ENCODE results near the gene FBLN5. TPM values are rescaled to one million over a fixed set of nuclear protein-coding genes. Genes with fewer than 3 reads are reported as not detected.
"Not testable (repeated sequence)": the region's sequence is repeated elsewhere in the genome, so short reads cannot be mapped to it uniquely, and the experiment has no call there.

Gene FBLN5
- polyA plus RNA-seq, 3 donors = 131 to 166 (median 163) TPM

DNA sequence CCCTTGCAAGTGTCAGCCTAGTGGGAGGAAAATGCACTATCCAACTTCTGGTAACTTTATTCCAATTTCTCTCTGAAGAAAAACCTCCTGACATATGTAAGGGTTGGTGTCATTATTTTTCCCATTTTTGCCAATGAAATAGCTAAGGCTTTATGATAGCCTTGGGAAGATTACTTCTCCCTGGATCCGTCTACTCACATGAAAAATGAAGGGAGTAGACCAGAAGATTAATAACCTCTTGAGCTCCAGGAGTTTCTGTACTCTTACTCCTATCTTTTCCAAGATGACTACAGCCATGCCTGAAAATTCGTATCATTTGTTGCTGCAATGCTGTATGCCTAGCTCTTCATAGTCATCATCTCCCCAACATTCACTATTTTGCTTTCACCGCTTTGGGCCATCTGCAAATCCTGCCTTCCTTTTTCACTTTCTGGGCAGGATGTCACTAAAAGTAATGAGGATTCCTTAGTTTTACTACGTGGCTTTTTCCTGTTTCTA is 98.9 kb downstream of the FBLN5 start:
- no peak for DNase-seq (ENCODE audit: extremely low read depth in 1 of 11, low read depth in 9 of 11, low spot score in 4 of 11)

DNA sequence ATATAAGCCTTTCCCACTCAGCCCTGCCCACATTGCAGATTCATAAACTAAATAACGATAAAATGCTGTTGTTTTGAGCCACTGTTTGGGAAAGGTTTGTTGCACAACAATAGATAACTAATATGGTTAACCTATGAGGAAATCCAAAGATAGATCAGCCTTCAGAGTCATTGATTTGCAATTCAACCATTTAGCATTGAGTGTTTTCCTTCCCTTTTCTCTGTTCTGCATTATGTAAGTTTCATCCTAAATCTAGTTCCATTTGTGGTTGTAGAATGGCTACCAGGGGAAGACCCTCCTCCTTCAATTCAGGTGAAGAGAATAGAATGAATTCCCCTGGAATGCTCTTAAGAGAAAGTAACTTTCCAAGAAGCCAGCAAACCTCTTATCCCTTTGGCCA is 99.8 kb downstream of the FBLN5 start:
- no peak for DNase-seq (ENCODE audit: extremely low read depth in 1 of 11, low read depth in 9 of 11, low spot score in 4 of 11)

DNA sequence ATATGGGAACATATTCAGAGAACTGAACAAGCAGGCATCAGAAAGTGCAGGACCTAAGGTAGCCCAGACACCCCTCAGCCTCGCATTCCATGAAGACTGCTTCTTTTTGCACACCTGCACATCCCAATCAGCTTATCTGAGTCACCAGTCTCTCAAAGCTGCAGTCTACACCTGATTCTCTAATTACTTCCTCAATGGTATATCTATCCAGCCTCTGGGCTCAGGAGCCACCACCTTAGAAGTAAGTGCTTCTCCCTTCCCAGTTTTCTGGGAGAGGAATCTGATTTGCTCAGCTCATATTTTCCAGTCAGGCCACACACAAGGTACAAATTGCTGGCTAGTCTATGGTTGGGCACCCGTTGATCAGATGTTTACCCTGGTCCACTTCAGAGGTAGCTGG is 101.8 kb downstream of the FBLN5 start:
- no peak for DNase-seq (ENCODE audit: extremely low read depth in 1 of 11, low read depth in 9 of 11, low spot score in 4 of 11)

DNA sequence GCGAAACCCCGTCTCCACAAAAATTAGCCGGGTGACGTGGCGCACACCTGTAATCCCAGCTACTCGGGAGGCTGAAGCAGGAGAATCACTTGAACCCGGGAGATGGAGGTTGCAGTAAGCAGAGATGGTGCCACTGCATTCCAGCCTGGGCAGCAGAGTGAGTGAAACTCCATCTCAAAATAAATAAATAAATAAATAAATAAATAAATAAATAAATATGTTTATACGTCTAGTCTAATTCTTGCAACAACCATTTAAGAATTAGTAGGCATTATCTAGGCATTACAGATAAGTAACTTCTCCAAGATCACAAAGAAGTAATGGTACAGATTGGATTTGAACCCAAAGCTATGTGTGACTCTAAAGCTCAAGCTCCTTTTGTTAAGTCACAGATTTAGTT is 102.4 kb downstream of the FBLN5 start:
- not testable (repeated sequence) for DNase-seq (ENCODE audit: extremely low read depth in 1 of 11, low read depth in 9 of 11, low spot score in 4 of 11)

DNA sequence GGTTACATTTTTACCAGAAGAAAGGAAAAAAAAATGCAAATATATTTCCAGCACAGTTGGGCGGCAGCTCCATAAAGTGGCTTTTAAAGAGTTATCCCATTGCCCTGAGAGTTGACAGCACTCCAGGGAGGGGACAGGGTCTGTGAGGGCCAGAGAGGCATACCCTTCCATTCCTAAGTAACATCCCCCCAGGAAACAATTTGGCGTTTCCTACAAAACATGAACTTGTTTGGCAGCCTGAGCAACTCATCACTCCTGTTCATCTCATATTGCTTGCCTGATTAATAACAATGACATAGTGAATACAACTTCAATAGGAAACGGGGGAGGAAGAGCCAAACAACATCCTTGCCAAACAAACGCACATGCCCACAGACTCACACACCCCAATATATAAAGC is 103.5 kb downstream of the FBLN5 start:
- DNase-seq (ENCODE audit: extremely low read depth in 1 of 11, low read depth in 9 of 11, low spot score in 4 of 11) = no peak

DNA sequence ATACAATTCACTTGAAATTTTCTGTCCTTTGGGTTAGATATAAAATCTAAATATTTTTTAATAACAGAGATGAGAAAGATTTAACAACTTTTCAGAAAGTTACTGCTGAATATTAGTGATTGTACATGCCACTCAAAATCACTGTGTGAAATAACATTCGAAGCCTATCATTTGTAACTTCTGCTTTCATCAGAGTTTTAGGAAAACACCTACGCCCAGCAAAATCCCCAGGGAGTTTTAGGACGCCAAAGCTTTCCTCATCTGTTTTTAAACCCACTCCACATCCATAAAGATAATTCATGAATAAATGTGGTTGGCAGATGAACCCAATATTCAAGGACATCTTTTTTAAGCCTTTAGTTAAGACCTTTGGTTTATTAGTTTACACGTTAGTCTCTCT is 104.1 kb downstream of the FBLN5 start:
- no peak for DNase-seq (ENCODE audit: extremely low read depth in 1 of 11, low read depth in 9 of 11, low spot score in 4 of 11)

DNA sequence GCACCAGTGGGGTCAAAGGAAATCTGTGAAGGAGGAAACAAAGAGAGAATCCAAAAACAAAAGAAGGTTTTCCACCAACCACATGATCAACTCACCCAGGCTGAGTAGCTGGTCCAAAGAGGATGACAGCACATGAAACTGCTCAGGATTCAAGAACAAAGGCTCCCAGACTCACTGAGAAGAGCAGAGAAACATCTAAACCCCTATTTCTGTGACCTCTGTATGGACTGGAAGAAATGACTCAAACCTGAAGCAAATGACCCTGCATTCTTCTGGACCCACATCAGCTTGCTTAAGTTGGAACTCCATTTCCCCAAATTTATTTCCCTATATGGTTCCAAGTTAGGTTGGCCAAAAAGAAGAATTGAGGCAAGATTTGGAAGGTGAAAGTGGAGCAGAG is 106.4 kb downstream of the FBLN5 start:
- no peak for DNase-seq (ENCODE audit: extremely low read depth in 1 of 11, low read depth in 9 of 11, low spot score in 4 of 11)

DNA sequence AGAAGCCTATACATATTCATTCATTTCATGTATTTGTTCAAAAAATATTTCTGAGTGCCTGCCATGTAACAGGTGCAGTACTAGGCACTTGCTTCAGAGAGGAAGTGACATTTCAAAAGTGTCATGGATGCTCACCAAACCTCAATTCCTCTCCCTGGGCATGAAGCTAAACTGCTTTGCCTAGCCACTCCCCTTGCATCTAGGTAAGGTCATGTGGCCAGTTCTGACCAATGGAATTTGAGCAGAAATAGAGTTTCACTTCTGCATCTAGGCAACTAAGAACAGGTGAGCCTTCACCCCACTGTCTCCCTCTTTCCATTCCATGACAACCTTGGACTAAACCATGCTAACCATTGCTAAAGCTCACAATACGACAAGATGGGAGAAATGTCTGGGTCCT is 107.7 kb downstream of the FBLN5 start:
- DNase-seq (ENCODE audit: extremely low read depth in 1 of 11, low read depth in 9 of 11, low spot score in 4 of 11) = no peak

DNA sequence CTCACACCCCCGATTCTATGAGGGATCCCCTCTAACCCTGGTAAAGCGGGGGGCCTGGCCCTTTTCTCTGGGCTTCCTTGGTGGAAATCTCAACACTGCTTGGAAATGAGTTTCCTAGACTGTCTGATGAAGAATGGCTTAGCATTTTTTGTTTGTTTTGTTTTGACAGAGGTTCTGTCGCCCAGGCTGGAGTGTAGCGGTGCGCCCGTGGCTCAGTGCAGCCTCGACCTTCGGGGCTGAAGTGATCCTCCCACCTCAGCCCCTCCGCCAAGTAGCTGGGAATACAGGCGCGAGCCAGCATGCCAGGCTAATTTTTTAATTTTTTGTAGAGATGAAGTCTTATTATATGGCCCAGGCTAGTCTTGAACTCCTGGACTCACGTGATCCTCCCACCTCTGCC is 110.4 kb downstream of the FBLN5 start:
- DNase-seq (ENCODE audit: extremely low read depth in 1 of 11, low read depth in 9 of 11, low spot score in 4 of 11) = no peak

DNA sequence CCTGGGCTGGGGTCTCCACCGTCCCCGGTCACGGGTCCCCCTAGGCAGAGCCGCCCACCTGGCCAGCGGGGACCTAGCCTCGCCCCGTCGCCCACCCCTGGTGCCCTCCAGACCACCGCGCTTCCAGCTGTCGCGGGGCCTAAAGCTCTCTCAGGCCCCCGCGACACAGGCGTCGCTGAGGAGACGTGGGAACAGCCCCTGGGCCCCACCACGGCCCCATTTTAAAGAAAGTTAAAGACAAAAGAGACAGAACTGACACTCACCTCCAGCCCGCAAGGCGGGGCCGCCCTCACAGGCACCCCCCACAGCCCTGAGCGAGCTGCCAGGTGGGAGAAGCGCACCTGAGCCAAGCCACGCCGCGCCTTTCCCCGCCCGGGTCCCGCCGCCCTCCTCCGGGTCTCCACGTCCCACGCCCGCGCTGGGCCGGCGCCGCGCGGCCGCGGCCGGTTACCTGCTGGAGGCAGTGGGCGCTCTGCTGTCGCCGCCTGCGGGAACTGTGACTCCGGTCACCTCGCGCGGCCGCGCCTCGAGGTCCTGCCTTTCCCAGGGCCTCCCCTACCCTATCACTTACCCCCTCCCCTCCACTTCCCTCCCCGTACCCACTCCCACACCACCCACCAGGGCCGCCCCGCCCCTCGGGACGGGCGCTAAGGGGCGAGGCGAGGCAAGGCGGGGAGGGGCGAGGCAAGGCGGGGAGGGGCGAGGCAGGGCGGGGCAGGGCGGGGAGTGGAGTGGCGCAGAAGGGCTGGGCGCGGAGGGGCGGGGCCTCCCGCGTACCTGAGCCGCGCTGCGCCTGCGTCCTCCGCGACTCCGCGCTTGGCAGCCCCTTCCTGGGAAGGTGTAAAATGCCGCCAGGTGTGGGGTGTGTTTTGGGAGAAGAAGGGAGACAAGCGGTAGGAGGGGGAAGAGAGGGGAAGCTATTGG is 111.3 kb downstream of the FBLN5 start:
- peak; percentile 20 to 72 (median 49) for DNase-seq (ENCODE audit: extremely low read depth in 1 of 11, low read depth in 9 of 11, low spot score in 4 of 11)

DNA sequence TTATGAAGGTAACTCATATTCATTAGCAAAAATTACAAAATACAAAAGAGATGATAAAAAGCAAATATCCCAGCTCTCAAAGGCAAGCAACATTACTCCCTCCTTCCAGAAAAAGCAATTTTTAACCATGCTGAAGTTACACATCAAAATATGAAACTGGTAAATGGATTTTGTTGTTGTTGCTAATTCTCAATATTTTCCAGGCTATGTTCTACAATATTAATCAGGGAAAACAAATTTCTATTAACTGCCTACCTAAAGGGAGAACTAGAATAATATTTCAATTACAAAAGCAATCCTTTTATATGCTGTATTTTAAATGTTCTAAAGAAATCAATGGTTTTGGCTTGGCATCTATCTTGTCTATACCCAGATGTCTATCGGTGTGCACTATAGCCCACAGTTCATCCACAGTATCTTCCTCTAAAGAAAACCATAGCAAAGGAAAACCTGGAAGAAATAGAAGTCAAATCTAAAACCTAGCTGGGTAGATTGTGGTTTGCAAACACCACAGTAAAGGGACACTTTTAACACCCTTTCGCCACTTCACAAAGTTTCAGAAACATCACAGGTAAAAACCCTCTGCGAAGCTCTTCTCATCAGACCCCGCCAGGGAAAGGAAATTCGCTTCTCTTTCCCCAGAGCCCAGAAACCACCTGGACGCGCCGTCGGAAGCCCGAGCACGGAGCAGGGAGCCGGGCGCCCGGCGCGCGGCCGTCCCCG is 112.1 kb downstream of the FBLN5 start:
- no peak for DNase-seq (ENCODE audit: extremely low read depth in 1 of 11, low read depth in 9 of 11, low spot score in 4 of 11)

DNA sequence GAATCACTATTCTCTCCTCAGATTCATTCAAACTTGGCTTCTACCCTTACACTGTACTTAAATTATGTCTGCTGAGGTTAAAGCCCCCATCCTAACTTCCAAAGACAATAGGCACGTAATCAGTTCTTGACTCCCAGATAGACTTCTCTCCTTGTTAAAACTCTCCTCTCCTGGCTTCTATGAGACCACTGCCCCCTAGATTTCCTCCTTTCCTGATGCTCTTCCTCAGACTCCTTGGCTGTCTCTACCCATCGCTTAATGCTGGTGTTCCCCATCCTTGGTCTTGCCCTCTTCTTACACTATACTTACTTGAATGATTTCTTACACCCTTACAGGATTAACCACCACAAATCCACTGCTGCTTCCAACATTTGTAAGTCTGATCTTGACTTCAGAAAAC is 112.9 kb downstream of the FBLN5 start:
- no peak for DNase-seq (ENCODE audit: extremely low read depth in 1 of 11, low read depth in 9 of 11, low spot score in 4 of 11)

DNA sequence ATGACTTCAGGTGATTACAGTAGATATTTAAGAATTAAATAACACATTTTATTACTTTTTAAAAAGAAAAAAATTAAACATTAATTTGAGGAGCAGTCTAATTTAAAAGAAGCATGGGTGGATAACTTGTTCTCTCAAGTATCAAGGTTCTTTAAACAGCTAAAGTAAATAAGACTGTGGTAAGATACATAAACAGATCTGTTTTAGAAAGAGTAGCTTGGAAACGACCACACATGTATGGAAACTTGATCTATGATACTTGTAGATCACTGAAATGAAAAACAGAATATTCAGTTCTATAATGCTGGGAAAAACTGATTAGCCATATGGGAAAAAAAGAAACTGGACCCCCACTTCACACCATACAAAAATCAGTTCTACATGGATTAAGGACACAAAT is 116.2 kb downstream of the FBLN5 start:
- no peak for DNase-seq (ENCODE audit: extremely low read depth in 1 of 11, low read depth in 9 of 11, low spot score in 4 of 11)

DNA sequence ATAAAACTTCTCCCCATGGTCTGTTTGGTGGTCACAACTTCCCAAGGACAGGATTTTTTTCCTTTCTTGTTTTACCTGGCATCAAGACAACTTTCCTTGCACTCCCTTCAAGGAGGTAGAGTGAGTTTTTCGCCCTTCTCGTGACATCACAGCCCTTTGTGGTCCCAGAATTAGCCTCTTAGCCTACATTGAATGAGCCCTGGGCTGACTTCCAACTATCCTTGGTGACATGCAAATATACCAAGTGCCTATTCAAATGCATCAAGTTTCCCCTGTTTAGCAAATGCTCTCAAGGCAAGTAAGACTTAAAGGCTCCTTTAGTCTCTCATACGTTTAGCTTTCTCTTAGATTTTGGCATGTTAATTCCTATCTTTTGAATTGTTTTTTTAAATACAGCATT is 116.7 kb downstream of the FBLN5 start:
- no peak for DNase-seq (ENCODE audit: extremely low read depth in 1 of 11, low read depth in 9 of 11, low spot score in 4 of 11)

DNA sequence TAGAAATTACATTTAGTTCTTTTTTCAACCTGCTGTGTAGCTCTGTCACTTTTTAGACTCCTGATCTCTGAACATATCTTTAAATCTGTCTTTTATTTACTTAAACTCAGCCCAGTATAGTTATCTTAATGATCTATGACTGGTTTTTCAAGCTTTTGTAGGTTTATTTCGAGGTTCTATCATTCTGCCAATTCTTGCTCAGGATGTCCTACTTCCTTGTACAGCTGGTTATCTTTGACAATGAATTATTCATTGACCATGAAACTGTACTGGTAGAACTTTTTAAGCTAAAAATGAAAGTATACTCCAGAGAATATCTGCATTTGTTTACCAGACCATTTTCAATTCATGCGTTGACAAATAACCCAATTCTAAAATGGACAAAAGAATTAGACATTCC is 118.0 kb downstream of the FBLN5 start:
- no peak for DNase-seq (ENCODE audit: extremely low read depth in 1 of 11, low read depth in 9 of 11, low spot score in 4 of 11)

DNA sequence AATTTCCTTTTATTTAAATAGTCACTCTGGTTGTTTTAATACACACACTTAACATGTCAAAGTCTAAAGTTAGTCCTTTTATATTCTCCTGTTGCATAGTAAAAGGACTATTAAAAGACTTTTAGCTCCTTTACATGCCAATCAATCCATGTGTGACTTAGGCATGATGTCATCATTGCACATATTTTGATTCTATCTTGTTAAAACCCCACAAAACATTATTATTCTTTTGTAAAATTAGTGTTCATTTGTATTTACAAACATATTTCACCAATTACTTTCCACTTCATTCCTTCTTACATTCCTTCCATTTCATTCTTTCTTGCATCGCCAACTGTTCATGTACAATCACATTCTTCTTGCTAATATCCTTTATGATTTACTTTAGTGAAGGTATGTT is 119.7 kb downstream of the FBLN5 start:
- DNase-seq (ENCODE audit: extremely low read depth in 1 of 11, low read depth in 9 of 11, low spot score in 4 of 11) = no peak
